ENCODE measurements around the gene BCAP29.

- TF ChIP-seq CTCF (IDR thresholded peaks at IDR 0.05; ENCODE audit: insufficient read depth, low read depth, low read length) (no peak), EZH2 (IDR thresholded peaks at IDR 0.05; ENCODE audit: insufficient read depth, low read length) (no peak)
Measured at GRCh38 chr7:107605218-107605815, 25.3 kb downstream of the BCAP29 start.

Measured in astrocyte (in vitro differentiated cells and primary cell).